K562 (cell line): ENCODE data around the gene RTF2. TPM values are rescaled to one million over a fixed set of nuclear protein-coding genes. Genes with fewer than 3 reads are reported as not detected.

Experiments
- ATAC-seq: fragments of 200-7000 bp; cut with Tn5 transposase; 3 replicates; pipeline ENCODE4 v1.9.1; 2020; ENCODE audit warnings: moderate library complexity
- BruUV-seq: library from RNA; stranded (reverse); fragments of 400-500 nt; replicated peaks from 2 replicates; lab custom pipeline; 2021; lab: Mats Ljungman, UMichigan
- CTCF ChIA-PET: fragments of 300-600 bp; formaldehyde crosslinking; extraction: SDS; loops from one replicate; lab custom pipeline; 2021; ENCODE audit warnings: low intra/inter-chr PET ratio; lab: Yijun Ruan, JAX
- POLR2A ChIA-PET: fragments of 300-600, 350-650 bp; sonication (Branson Sonifier 250); formaldehyde crosslinking; extraction: SDS; loops from one replicate; lab custom pipeline; 2021; ENCODE audit warnings: antibody characterized with exemption, inconsistent platforms; lab: Yijun Ruan, JAX
- DNase-seq, 4 experiments: peaks; one replicate each; pipeline versions ENCODE4 v3.0.0 to v3.0.0-alpha.2; 2011 to 2018; ENCODE audit warnings: low spot score in 3 of 4, mixed read lengths in 3 of 4; ENCODE audit errors: extremely low read depth in 1 of 4
- FAIRE-seq: peaks from 2 replicates; lab custom pipeline; 2011; peaks lifted over from hg19 to GRCh38; lab: Jason Lieb, UNC
- H2AFZ ChIP-seq: 2 replicates; pipeline ENCODE4 v1.6.0; 2011; ENCODE audit warnings: low read depth, low read length, control low read depth, inconsistent platforms
- H3K27ac ChIP-seq: fragments of 200-600 bp; 3 replicates; pipeline ENCODE4 v1.8.0; 2011; ENCODE audit warnings: low read depth, mild to moderate bottlenecking, control low read depth, inconsistent platforms, low read length, moderate library complexity, mixed read lengths; ENCODE audit errors: extremely low read depth
- H3K27me3 ChIP-seq, 2 experiments: fragments of 300-600 bp in 1 of 2; 2 replicates in 1 of 2; 3 replicates in 1 of 2; pipeline versions ENCODE4 v1.6.0 to v1.8.0; 2011; ENCODE audit warnings: inconsistent platforms in 2 of 2, low read length in 2 of 2, mild to moderate bottlenecking in 1 of 2, mixed read lengths in 1 of 2, moderate library complexity in 1 of 2; ENCODE audit not compliant: control insufficient read depth in 2 of 2, insufficient read depth in 2 of 2
- H3K36me3 ChIP-seq: fragments of 300-600 bp; 3 replicates; pipeline ENCODE4 v1.8.0; 2011; ENCODE audit warnings: mild to moderate bottlenecking, low read length, inconsistent platforms; ENCODE audit not compliant: control insufficient read depth, insufficient read depth
- H3K4me1 ChIP-seq, 2 experiments: fragments of 200-600 bp in 1 of 2; replicated peaks in 1 of 2; 2 replicates in 1 of 2; 3 replicates in 1 of 2; pipeline versions ENCODE4 v1.5.1 to v1.8.0; 2011; ENCODE audit warnings: inconsistent platforms in 2 of 2, low read length in 2 of 2, mild to moderate bottlenecking in 1 of 2, mixed read lengths in 1 of 2, moderate library complexity in 1 of 2; ENCODE audit not compliant: control insufficient read depth in 2 of 2, insufficient read depth in 2 of 2
- H3K4me2 ChIP-seq: 2 replicates; pipeline ENCODE4 v1.6.1; 2011; ENCODE audit warnings: low read length, control low read depth, inconsistent platforms, mixed read lengths; ENCODE audit not compliant: insufficient read depth
- H3K4me3 ChIP-seq: fragments of 200-600 bp; sonication (generic), shearing (Covaris generic); 2 replicates; pipeline ENCODE4 v1.5.1; 2016; ENCODE audit warnings: control low read depth, inconsistent platforms
- H3K79me2 ChIP-seq: fragments of 200-600 bp; 3 replicates; pipeline ENCODE4 v1.8.0; 2011; ENCODE audit warnings: low read length, inconsistent platforms; ENCODE audit not compliant: control insufficient read depth, insufficient read depth
- H3K9ac ChIP-seq, 2 experiments: 2 replicates each; pipeline versions ENCODE4 v1.6.0 to v1.6.1; 2011; ENCODE audit warnings: low read depth in 2 of 2, low read length in 2 of 2, control low read depth in 1 of 2, inconsistent platforms in 1 of 2, mild to moderate bottlenecking in 1 of 2, mixed read lengths in 1 of 2; ENCODE audit not compliant: insufficient read depth in 1 of 2
- H3K9me1 ChIP-seq: one replicate; pipeline ENCODE4 v1.6.0; 2011; ENCODE audit warnings: inconsistent platforms, mild to moderate bottlenecking, low read length, moderate library complexity; ENCODE audit not compliant: control insufficient read depth, insufficient read depth
- H3K9me3 ChIP-seq: replicated peaks from 2 replicates; pipeline ENCODE4 v1.5.1; 2011; ENCODE audit warnings: low read depth, low read length, inconsistent platforms; ENCODE audit not compliant: control insufficient read depth, insufficient read depth
- H4K20me1 ChIP-seq: replicated peaks from 2 replicates; pipeline ENCODE4 v1.6.1; 2011; ENCODE audit warnings: low read length, inconsistent platforms, mixed read lengths; ENCODE audit not compliant: control insufficient read depth, insufficient read depth
- CBFA2T3 ChIP-seq: fragments of 450-650 bp; IDR thresholded peaks from 2 replicates; pipeline ENCODE4 v1.6.1; 2017
- COPS2 ChIP-seq: fragments of 450-650 bp; conservative IDR thresholded peaks from 2 replicates; pipeline ENCODE4 v1.6.1; 2016; ENCODE audit warnings: mild to moderate bottlenecking, moderate library complexity
- E2F6 ChIP-seq, 2 experiments: IDR thresholded peaks; 2 replicates each; pipeline ENCODE4 v1.6.1; 2011; ENCODE audit warnings: borderline replicate concordance in 1 of 2, control low read depth in 1 of 2, low read depth in 1 of 2, low read length in 1 of 2, mild to moderate bottlenecking in 1 of 2, mixed read lengths in 1 of 2, moderate library complexity in 1 of 2; ENCODE audit not compliant: insufficient read depth in 1 of 2, insufficient read length in 1 of 2, poor library complexity in 1 of 2, severe bottlenecking in 1 of 2; ENCODE audit errors: extremely low read depth in 1 of 2
- EGR1 ChIP-seq: fragments of 450-650 bp; conservative IDR thresholded peaks from 2 replicates; pipeline ENCODE4 v1.6.1; 2017; ENCODE audit warnings: mild to moderate bottlenecking
- ILF3 ChIP-seq: fragments of 450-650 bp; IDR thresholded peaks from 2 replicates; pipeline ENCODE4 v1.6.1; 2018; ENCODE audit warnings: antibody characterized with exemption, mild to moderate bottlenecking, moderate library complexity, borderline replicate concordance
- MCM2 ChIP-seq: fragments of 450-650 bp; IDR thresholded peaks from 2 replicates; pipeline ENCODE4 v1.6.1; 2017; ENCODE audit warnings: low read depth, mild to moderate bottlenecking
- ZBTB49 ChIP-seq: sonication (generic); formaldehyde crosslinking; IDR thresholded peaks from 2 replicates; pipeline ENCODE4 v1.8.0; 2022; ENCODE audit warnings: missing genetic modification reagents, mild to moderate bottlenecking, borderline replicate concordance
- ZBTB5 ChIP-seq: fragments of 450-650 bp; IDR thresholded peaks from 2 replicates; pipeline ENCODE4 v1.6.1; 2017; ENCODE audit warnings: antibody characterized with exemption
- ZNF77 ChIP-seq: fragments of 250-450 bp; sonication (Bioruptor Pico); IDR thresholded peaks from 2 replicates; pipeline ENCODE4 v1.5.0; 2020
- WGBS: fragments of 100-300 bp; shearing (Covaris generic); methylation state at CpG from one replicate; pipeline ENCODE4 v1.1.6; 2016; ENCODE audit warnings: low coverage, mixed read lengths; ENCODE audit not compliant: insufficient coverage; ENCODE audit errors: missing lambda C conversion rate; 5-methylcytosine and 5-hydroxymethylcytosine counted together
- in situ Hi-C: fragments of 300-500 bp; cut with MboI; formaldehyde crosslinking; loops from 4 replicates; pipeline ENCODE4 v1.15.0; 2018; ENCODE audit warnings: inconsistent platforms, mixed read lengths
- intact Hi-C: fragments of 100-400 bp; cut with micrococcal nuclease; formaldehyde crosslinking; loops from 2 replicates; pipeline ENCODE4 v1.14.2; 2022
- polyA plus RNA-seq, 8 experiments: library from polyadenylated mRNA; depleted of rRNA in 4 of 8; stranded (reverse) in 5 of 8; unstranded in 3 of 8; fragments of >200 nt; fragmentation: Nextera tagmentation in 2 of 8; fragmentation: Illumina TruSeq in 1 of 8; extraction: Ambion mirVana in 2 of 8; extraction: Trizol in 1 of 8; gene quantifications; 2 replicates each; pipeline versions ENCODE4 v1.2.1 to v1.2.3, GENCODE V29; 2011 to 2014; ENCODE audit warnings: inconsistent platforms in 1 of 8, missing spikeins in 1 of 8
- total RNA-seq, 7 experiments: library from RNA; depleted of rRNA in 6 of 7; stranded (reverse); fragments of >200 nt in 6 of 7; fragmentation: Illumina TruSeq in 2 of 7; extraction: Trizol in 2 of 7; gene quantifications; 2 replicates each; pipeline versions ENCODE4 v1.2.1 to v1.2.3, GENCODE V29; 2011 to 2021; ENCODE audit warnings: low replicate concordance in 1 of 7

The RTF2 gene
- total and polyA plus RNA-seq, 9 of the 15 experiments (the other 6 are each of a cell fraction or from before 2014, with no cell fraction given): 67.0 to 177 (median 84.9) TPM

- peaks cover 93% of the 10 kb centered on the region for H3K79me2 ChIP-seq
- H3K27me3 ChIP-seq: no peaks in the 10 kb centered on the region
- ChIA-PET CTCF (no interaction called here), POLR2A (interaction anchor here (0.9 to 2.8 kb wide), 5 partner anchors 9 to 21 kb away, joined by 3 to 8 read pairs (median 6); partner anchors contain the start of gene CASS4)
- DNase-seq (no peak), ATAC-seq (no peak), FAIRE-seq (no peak)
- H3K36me3 ChIP-seq: peaks cover 93% of the 10 kb centered on the region
- no peaks in the 10 kb centered on the region for H3K9me1 ChIP-seq
- no peak for TF ChIP-seq COPS2
- H3K9ac ChIP-seq: no peak overlapping the region
- no peak overlapping the region for H2AFZ ChIP-seq
- no TSS peak for BruUV-seq
- no peak overlapping the region for H3K4me3 ChIP-seq
- 94% methylated on average over 3 of the region's 3 CpGs for WGBS
- intact Hi-C loops: no loop called here
- H4K20me1 ChIP-seq: peaks cover 8% of the 10 kb centered on the region
- peaks cover 13 to 25% of the 10 kb centered on the region in 2 experiments for H3K4me1 ChIP-seq
- in situ Hi-C loops: no loop called here
- no peak overlapping the region for H3K4me2 ChIP-seq
- peak overlapping the region; percentile 21; the same call in 2 of the 3 replicates for H3K27ac ChIP-seq
- H3K9me3 ChIP-seq: no peaks in the 10 kb centered on the region
Measured at GRCh38 chr20:56433221-56433879, 35.1 kb upstream of the RTF2 start.

- ChIA-PET CTCF (no interaction called here), POLR2A (interaction anchor here (0.9 to 2.8 kb wide), 4 partner anchors 9 to 16 kb away, joined by 3 to 7 read pairs (median 4); no protein-coding TSS in a partner anchor)
- no TSS peak for BruUV-seq
- Histone ChIP-seq H3K4me3 (no peak overlapping the region), H3K27ac (peak overlapping the region; percentile 21; the same call in 2 of the 3 replicates), H4K20me1 (peaks cover 8% of the 10 kb centered on the region), H3K4me1 (peaks cover 8 to 20% of the 10 kb centered on the region in 2 experiments), H3K79me2 (peaks cover 87% of the 10 kb centered on the region), H2AFZ (no peak overlapping the region), H3K36me3 (peaks cover 93% of the 10 kb centered on the region), H3K9me1 (no peaks in the 10 kb centered on the region), H3K9ac (no peak overlapping the region), H3K9me3 (no peaks in the 10 kb centered on the region), H3K4me2 (no peak overlapping the region), H3K27me3 (no peaks in the 10 kb centered on the region)
- WGBS: 79% methylated on average over 6 of the region's 6 CpGs
- DNase-seq (no peak), FAIRE-seq (peak; percentile 44), ATAC-seq (no peak)
- in situ Hi-C loops (no loop called here), intact Hi-C loops (no loop called here)
- no peak for TF ChIP-seq ZBTB49 (CRISPR knock-in tag)
- TF ChIP-seq ZNF77 (CRISPR knock-in tag): no peak
- no peak for TF ChIP-seq MCM2
- TF ChIP-seq CBFA2T3: peak; percentile 22; the same call in 1 of the 2 replicates
- no peak for TF ChIP-seq ILF3
- peak; percentile 70 for TF ChIP-seq EGR1
- TF ChIP-seq E2F6 (IDR thresholded peaks at IDR 0.05; ENCODE audit: borderline replicate concordance in 1 of 2, extremely low read depth in 1 of 2, insufficient read depth in 1 of 2, insufficient read length in 1 of 2, low read depth in 1 of 2, low read length in 1 of 2, poor library complexity in 1 of 2, severe bottlenecking in 1 of 2): peak in 1 of 2 experiments; percentile 6
- TF ChIP-seq ZBTB5: no peak
Measured at GRCh38 chr20:56433880-56434255, 34.6 kb upstream of the RTF2 start.
